ENCODE data around the gene CDH23. TPM values are rescaled to one million over a fixed set of nuclear protein-coding genes. Genes with fewer than 3 reads are reported as not detected.

CDH23 gene
- total RNA-seq, 4 donors from 2014 or later, result 0.57 to 5.9 (median 1.0) TPM

DNA sequence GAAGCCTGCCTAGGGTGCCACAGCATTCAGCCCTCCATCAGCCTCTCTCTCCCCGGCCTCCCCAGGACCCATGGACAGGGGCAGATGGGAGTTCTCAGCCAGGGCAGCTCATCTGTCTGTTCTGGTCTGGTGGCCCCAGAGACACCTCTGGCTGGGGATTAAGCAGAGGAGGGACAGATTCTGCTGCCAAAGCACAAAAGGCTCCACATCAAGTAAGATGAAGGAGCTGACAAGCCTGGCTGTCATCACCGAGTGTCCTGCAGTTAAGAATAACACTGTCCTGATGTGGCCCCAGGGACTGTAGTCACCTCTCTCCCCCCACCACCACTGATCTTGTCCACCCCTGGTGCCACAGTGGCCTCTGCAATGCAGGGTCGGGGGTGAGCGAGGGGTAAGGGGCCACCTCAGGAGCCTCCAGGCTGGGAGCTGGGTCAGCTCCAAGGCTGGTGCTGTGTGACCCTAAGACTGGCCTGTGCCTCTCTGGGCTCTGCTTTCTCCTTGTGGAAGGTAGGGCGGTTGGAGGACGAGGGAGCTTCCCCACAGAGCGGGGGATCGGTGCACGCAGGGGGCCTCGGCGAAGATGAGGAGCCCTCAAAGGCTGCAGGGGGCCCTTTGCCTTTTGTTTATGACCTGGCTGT lies 304.1 kb downstream of the CDH23 start:
- intact Hi-C loops (cut with DNase I), result loop anchor here (10.0 kb wide), 1 partner anchor 386 kb away; the partner anchor contains the start of gene SLC29A3
- DNase-seq, result no peak
- H3K27ac ChIP-seq, result no peak overlapping the region
- H3K27me3 ChIP-seq, result no peaks in the 10 kb centered on the region
- no peaks in the 10 kb centered on the region for H3K36me3 ChIP-seq
- 80 to 96% methylated on average over 2 to 8 of the region's 11 CpGs for WGBS, 2 donors
- H3K9me3 ChIP-seq, result no peaks in the 10 kb centered on the region
- H3K4me1 ChIP-seq, result peaks cover 0 to 19% (median 9%) of the 10 kb centered on the region in 3 donors
- no peak overlapping the region for H3K4me3 ChIP-seq
- TF ChIP-seq, protein P1, sequence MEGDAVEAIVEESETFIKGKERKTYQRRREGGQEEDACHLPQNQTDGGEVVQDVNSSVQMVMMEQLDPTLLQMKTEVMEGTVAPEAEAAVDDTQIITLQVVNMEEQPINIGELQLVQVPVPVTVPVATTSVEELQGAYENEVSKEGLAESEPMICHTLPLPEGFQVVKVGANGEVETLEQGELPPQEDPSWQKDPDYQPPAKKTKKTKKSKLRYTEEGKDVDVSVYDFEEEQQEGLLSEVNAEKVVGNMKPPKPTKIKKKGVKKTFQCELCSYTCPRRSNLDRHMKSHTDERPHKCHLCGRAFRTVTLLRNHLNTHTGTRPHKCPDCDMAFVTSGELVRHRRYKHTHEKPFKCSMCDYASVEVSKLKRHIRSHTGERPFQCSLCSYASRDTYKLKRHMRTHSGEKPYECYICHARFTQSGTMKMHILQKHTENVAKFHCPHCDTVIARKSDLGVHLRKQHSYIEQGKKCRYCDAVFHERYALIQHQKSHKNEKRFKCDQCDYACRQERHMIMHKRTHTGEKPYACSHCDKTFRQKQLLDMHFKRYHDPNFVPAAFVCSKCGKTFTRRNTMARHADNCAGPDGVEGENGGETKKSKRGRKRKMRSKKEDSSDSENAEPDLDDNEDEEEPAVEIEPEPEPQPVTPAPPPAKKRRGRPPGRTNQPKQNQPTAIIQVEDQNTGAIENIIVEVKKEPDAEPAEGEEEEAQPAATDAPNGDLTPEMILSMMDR (IDR thresholded peaks at IDR 0.05), result no peak
- TF ChIP-seq POLR2A (IDR thresholded peaks at IDR 0.05), result no peak

DNA sequence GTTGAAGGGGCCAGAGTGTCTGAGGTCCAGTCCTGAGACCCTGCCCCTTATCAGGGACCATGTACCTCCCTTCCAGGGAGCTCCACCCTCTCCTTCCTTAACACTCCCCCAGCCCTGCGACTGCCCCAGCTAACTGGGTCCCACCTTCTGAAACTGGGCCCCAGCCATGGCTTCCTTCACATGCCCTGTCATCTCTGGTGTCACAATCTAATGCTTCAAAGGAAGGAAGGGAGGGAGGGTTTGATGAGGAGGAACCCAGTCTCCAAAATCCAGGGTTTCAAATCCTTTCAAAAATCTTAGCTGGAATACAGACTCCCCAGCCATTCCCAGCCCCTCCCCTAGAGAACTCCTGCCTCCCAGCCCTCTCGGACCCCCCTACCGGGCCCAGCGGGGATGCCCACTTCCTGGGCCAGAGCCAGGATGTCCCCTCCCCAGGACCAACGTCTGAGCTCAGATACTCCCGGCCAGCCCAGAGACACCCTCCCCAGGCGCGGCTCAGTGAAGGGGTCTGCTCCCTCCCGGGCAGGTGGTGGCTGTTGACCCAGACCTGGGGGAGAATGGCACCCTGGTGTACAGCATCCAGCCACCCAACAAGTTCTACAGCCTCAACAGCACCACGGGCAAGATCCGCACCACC lies 304.9 kb downstream of the CDH23 start:
- TF ChIP-seq, protein P1 (IDR thresholded peaks at IDR 0.05), result no peak
- no peak for TF ChIP-seq POLR2A (IDR thresholded peaks at IDR 0.05)
- H3K27me3 ChIP-seq, result no peaks in the 10 kb centered on the region
- no peaks in the 10 kb centered on the region for H3K36me3 ChIP-seq
- 83 to 84% methylated on average over 2 to 6 of the region's 11 CpGs for WGBS, 2 donors
- DNase-seq, result no peak
- H3K4me3 ChIP-seq, result no peak overlapping the region
- peaks cover 0 to 13% (median 3%) of the 10 kb centered on the region in 3 donors for H3K4me1 ChIP-seq
- H3K9me3 ChIP-seq, result no peaks in the 10 kb centered on the region
- no peak overlapping the region for H3K27ac ChIP-seq
- intact Hi-C loops (cut with DNase I), result loop anchor here (10.0 kb wide), 1 partner anchor 387 kb away; the partner anchor contains the start of gene SLC29A3

DNA sequence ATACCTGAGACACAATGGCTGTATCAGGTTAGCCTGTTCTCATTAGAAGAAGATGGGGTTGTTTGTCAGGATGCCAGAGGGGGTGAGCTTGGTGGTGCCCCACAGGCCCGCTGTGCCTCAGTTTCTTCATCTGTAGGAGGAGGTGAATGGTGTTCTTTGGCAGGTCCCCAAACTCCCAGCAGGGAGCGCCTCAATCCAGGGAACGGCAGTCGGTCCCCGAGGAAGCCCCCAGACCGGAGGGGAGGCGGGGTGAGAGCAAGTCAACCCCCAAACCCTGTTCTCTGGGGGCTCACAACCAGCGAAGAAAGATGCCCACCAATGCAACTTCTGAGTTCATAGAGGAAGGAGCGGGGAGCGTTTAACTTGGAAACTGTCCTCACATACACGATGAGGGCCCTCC lies 306.9 kb downstream of the CDH23 start:
- H3K27ac ChIP-seq, result no peak overlapping the region
- DNase-seq, result no peak
- no peaks in the 10 kb centered on the region for H3K27me3 ChIP-seq
- no peak overlapping the region for H3K4me3 ChIP-seq
- TF ChIP-seq POLR2A (IDR thresholded peaks at IDR 0.05), result no peak
- TF ChIP-seq, protein P1 (IDR thresholded peaks at IDR 0.05), result no peak
- no peaks in the 10 kb centered on the region for H3K9me3 ChIP-seq
- intact Hi-C loops (cut with DNase I), result loop anchor here (10.0 kb wide), 1 partner anchor 389 kb away; the partner anchor contains the start of gene SLC29A3
- 78% methylated on average over 4 of the region's 11 CpGs; no CpG with 5 or more reads in 1 of the 2 donors for WGBS, 2 donors
- H3K36me3 ChIP-seq, result no peaks in the 10 kb centered on the region
- peaks cover 3 to 17% (median 7%) of the 10 kb centered on the region in 3 donors for H3K4me1 ChIP-seq

DNA sequence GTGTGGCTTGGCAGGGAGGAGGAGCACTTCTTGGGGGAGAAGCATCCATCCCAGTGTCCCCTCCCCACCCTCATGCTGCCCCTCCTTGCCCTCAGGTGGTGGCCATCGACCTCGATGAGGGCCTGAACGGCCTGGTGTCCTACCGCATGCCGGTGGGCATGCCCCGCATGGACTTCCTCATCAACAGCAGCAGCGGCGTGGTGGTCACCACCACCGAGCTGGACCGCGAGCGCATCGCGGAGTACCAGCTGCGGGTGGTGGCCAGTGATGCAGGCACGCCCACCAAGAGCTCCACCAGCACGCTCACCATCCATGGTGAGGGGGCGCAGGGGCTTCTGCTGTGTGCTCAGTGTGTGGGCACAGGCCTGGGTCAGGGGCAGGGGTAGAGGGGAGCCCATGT lies 308.1 kb downstream of the CDH23 start:
- 100% methylated on average over 2 of the region's 18 CpGs; no CpG with 5 or more reads in 1 of the 2 donors for WGBS, 2 donors

More for the DNA sequence above, 308.1 kb downstream of the CDH23 start:
- TF ChIP-seq, protein P1 (IDR thresholded peaks at IDR 0.05), result no peak
- TF ChIP-seq POLR2A (IDR thresholded peaks at IDR 0.05), result no peak
- intact Hi-C loops (cut with DNase I), result loop anchor here (10.0 kb wide), 1 partner anchor 390 kb away; the partner anchor contains the start of gene SLC29A3
- Histone ChIP-seq H3K4me3 (no peak overlapping the region), H3K27ac (no peak overlapping the region), H3K36me3 (no peaks in the 10 kb centered on the region), H3K27me3 (no peaks in the 10 kb centered on the region), H3K9me3 (no peaks in the 10 kb centered on the region), H3K4me1 (peaks cover 3 to 20% (median 7%) of the 10 kb centered on the region in 3 donors)
- DNase-seq, result no peak
